HG03571 (cell line): Measurements from ENCODE around the gene DENND2A.
"Not testable (repeated sequence)": the region's sequence is repeated elsewhere in the genome, so short reads cannot be mapped to it uniquely, and the experiment has no call there.

Experiments used
- ATAC-seq: cut with Tn5 transposase; IDR thresholded peaks from one replicate; pipeline ENCODE4 v1.9.1; 2021; ENCODE audit not compliant: unreplicated experiment

The DENND2A gene

DNA sequence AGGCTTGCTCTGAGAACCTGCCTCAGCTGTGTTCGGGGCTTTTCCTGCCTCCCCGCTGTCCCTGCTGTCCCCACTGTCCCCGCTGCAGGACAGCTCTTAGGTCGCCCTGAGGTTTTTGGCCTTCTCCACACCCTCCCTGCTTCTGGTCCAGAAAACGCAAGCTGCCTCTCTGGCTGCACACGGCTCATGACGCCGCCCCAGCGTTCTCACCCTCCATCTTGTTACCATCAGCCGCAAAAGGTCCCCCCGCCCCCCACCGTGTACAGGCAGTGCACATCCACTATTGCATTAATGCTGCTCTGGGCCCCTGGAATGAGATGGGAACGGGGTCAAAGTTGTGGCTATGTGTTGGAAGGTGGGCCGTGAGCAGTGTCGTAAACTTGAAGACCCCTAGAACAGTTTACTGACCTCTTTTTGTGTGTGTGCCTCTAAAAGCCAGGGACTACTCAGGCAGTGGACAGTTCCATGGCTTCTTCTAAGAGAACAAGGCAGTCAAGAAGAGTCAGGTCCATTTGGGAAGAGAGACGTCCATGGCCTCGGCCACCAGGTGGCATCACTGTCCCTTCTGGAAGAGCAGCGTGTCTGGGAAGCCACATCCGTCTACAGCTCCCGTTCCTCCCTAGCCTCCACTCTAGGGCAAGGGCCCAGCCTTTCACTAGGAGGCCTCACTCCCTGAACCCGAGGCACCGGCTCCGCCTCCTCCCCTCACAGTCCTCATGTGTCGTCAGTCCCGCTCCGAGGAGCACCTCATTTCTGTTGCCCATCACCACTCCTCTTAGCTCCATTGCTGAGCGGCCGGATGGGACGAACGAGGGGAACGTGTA lies 122.9 kb downstream of the DENND2A start:
- ATAC-seq: no peak

- no peak for ATAC-seq
These were observed 128.2 kb downstream of the DENND2A start for GRCh38 chr7:140512317-140513000.

- no peak for ATAC-seq
These were observed 130.8 kb downstream of the DENND2A start for GRCh38 chr7:140509789-140510188.

- ATAC-seq: not testable (repeated sequence)
These were observed 133.1 kb downstream of the DENND2A start for GRCh38 chr7:140507556-140507955.

- no peak for ATAC-seq
These were observed 133.7 kb downstream of the DENND2A start for GRCh38 chr7:140506788-140507464.

- ATAC-seq: no peak
These were observed 138.6 kb downstream of the DENND2A start for GRCh38 chr7:140501966-140502365.

DNA sequence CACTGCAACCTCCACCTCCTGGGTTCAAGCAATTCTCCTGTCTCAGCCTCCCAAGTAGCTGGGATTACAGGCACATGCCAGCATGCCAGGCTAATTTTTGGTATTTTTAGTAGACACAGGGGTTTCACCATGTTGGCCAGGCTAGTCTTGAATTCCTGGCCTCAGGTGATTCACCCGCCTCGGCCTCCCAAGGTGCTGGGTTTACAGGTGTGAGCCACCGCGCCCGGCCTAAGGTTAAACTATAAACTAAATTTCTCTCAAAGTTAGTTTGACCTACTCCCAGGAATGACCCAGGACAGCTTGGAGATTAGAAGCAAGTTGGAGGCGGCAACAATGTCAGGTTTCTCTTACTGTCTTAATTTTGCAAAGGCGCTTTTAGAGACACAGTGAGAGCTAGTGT lies 142.8 kb downstream of the DENND2A start:
- ATAC-seq: not testable (repeated sequence)

DNA sequence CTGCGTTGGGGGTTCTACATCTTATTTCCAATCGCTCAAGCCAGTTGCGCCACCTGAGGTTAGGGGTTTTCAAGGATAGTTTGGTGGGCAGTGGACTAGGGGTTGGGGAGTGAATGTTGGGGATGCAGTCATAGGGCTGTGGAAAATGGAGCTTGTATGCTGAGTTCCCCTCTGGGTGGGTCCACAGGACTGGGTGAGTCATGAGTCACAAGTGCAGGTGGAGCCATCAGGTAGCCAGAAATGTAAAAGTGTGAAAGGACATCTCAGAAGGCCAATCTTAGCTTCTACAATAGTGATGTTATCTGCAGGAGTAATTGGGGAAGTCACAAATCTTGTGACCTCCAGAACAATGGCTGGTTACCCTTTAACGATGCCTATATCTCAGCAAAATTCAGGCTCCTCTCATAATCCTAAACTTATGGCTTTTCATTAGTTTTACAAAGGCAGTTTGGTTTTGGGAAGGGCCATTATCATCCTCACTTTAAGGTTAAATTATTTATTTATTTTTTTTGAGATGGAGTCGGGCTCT lies 143.3 kb downstream of the DENND2A start:
- no peak for ATAC-seq

GRCh38 chr7:140495514-140496097 lies 145.0 kb downstream of the DENND2A start:
- ATAC-seq: no peak

- no peak for ATAC-seq
These were observed 145.7 kb downstream of the DENND2A start for GRCh38 chr7:140494867-140495266.

DNA sequence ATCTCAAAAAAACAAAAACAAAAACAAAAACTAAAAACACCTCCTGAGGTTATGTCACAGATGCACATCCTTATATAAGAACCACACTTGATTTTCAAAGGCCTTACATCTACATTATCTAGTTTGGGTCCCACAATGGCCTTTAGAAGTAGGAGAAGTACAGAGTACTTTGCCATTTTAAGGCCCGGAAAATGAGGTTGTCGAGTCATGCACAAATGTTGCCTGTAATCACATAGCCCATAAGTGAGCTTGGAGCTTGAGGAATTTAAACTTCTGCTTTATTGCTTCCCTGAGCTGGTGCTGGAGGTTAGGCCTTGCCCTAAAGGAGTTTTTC lies 151.6 kb downstream of the DENND2A start:
- no peak for ATAC-seq

GRCh38 chr7:140485500-140486265 lies 154.9 kb downstream of the DENND2A start:
- no peak for ATAC-seq

DNA sequence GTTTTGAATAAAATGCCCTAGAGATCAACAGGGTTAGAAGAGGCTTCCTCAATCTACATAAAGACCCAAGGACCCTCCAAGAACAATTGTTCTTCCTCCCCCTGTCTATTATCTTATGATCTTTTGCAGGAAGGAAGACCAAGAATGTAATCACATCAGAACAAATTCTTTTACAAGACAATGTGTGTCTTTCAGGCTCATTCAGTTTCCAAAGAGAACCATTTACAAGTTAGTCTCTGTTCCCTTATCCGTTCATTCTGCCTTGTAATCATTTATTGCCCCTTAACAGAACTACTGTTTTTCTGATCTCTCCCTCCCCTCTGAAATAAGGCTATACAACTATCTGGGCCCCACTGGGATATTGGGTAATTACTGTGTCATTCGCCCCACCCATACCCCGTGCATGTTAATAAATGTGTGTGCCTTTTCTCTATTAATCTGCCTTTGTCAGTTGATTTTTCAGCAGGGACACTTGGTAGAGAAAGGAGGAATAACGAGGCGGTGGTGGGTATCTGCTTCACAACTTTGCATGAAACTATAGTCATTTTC lies 155.6 kb downstream of the DENND2A start:
- no peak for ATAC-seq

DNA sequence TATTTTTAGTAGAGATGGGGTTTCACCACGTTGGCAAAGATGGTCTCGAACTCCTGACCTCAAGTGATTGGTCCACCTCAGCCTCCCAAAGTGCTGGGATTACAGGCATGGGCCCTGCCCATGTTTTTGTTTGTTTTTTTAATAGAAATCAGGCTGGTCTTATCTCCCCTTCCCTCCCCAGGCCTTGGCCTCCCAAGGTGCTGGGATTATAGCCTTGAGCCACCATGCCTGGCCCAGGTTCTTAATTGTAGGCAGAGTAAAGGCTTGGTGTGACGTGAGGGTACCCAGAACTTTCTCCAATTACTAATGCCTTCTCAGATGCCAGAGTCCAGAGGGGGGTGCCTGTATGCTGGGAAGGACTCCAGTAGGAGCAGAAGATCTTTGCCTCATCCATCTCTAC lies 156.1 kb downstream of the DENND2A start:
- no peak for ATAC-seq

DNA sequence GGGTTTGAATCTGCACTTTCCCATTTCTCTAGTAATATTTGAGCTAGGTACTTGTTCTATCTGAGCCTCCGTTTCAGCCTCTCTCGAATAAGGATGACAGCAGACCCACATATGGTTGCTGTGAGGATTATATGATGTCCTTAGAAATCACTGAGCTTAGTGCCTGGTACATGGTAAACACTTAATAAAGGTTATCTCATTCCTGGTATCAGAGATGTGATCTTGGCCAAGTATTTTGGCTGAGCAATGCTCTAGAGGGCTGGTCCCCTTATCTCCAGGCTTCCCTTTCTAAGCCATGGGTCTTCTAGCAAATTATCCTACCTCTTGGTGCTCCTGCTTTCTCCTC lies 160.9 kb downstream of the DENND2A start:
- ATAC-seq: no peak

GRCh38 chr7:140479062-140479738 lies 161.4 kb downstream of the DENND2A start, which contains the start of gene MKRN1:
Gene MKRN1, minus strand, starts transcription at chr7:140479505. Its CDS starts 161 bp downstream, at chr7:140479344.
- ATAC-seq: peak; percentile 95

- peak; percentile 19 for ATAC-seq
These were observed 162.2 kb downstream of the DENND2A start for GRCh38 chr7:140478246-140479061.

DNA sequence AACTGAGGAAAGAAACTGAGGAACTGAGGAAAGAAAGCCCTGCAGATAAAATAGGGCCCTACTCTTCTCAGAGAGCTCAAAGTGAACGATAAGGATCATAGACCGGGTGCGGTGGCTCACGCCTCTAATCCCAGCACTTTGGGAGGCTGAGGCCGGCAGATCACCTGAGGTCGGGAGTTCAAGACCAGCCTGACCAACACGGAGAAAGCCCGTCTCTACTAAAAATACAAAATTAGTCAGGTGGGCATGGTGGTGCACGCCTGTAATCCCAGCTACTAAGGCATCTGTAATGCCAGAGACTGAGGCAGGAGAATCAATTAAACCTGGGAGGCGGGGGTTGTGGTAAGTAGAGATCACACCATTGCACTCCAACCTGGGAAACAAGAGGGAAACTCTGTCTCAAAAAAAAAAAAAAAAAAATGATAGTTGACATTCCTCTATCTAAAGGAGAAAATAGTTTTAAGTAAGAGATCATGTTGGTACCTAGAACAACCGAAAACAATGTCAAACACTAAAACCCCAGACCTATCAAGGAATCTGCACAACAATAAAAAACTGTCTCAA lies 163.8 kb downstream of the DENND2A start:
- ATAC-seq: no peak
